Psoas muscle (tissue), 8 donors: Measurements from ENCODE around the gene ZKSCAN1. TPM values are rescaled to one million over a fixed set of nuclear protein-coding genes. Genes with fewer than 3 reads are reported as not detected.
"Not testable (repeated sequence)": the region's sequence is repeated elsewhere in the genome, so short reads cannot be mapped to it uniquely, and the experiment has no call there.

Experiments
- ATAC-seq, 4 donors: fragments of 200-7000 bp; cut with Tn5 transposase; one replicate each; pipeline ENCODE4 v1.9.1; 2020; ENCODE audit warnings: moderate library complexity in 3 of 4, mild to moderate bottlenecking in 2 of 4
- DNase-seq, 2 donors: peaks; one replicate each; pipeline ENCODE4 v3.0.0-alpha.2; 2020
- H3K27ac ChIP-seq: fragments of 200-600 bp; one replicate; pipeline ENCODE4 v1.8.0; 2022
- H3K27me3 ChIP-seq, 3 donors: fragments of 200-600 bp in 1 of 3; one replicate each; pipeline versions ENCODE4 v1.6.1 to v1.8.0; 2013 to 2022; ENCODE audit warnings: low read length in 2 of 3, mild to moderate bottlenecking in 2 of 3, moderate library complexity in 1 of 3; ENCODE audit not compliant: insufficient read depth in 3 of 3
- H3K36me3 ChIP-seq, 2 donors: fragments of 200-600 bp in 1 of 2; one replicate each; pipeline versions ENCODE4 v1.6.1 to v1.8.0; 2013 to 2022; ENCODE audit warnings: low read depth in 1 of 2, mild to moderate bottlenecking in 1 of 2, moderate library complexity in 1 of 2; ENCODE audit not compliant: insufficient read depth in 1 of 2
- H3K4me1 ChIP-seq: fragments of 200-600 bp; one replicate; pipeline ENCODE4 v1.8.0; 2022
- H3K4me3 ChIP-seq: fragments of 200-600 bp; one replicate; pipeline ENCODE4 v1.8.0; 2022; ENCODE audit warnings: mild to moderate bottlenecking
- H3K9me3 ChIP-seq: fragments of 200-600 bp; one replicate; pipeline ENCODE4 v1.8.0; 2022
- CTCF ChIP-seq: fragments of 200-600 bp; IDR thresholded peaks from one replicate; pipeline ENCODE4 v1.8.0; 2022; ENCODE audit warnings: antibody characterized with exemption
- WGBS, 3 donors: extraction: QIAGEN DNeasy Blood & Tissue Kit; methylation state at CpG; one replicate each; pipeline versions ENCODE4 v1.1.6 to v1.1.7; 2013; 5-methylcytosine and 5-hydroxymethylcytosine counted together
- intact Hi-C, 2 donors: fragments of 100-400 bp; cut with DNase I; formaldehyde crosslinking; loops; one replicate each; pipeline versions ENCODE4 v1.11.0 to v1.14.2; 2022
- long read RNA-seq, 2 donors: library from polyadenylated mRNA; unstranded; transcript quantifications; one replicate each; pipeline ENCODE4 v2.0.0, GENCODE V29; 2021
- polyA plus RNA-seq, 3 donors: library from polyadenylated mRNA; stranded (reverse); fragments of 200-250 nt; gene quantifications; one replicate each; pipeline ENCODE4 v1.2.3, GENCODE V29; 2013
- total RNA-seq, 4 donors: library from RNA; stranded (reverse); fragmentation: NEBNext Ultra II Directional in 2 of 4; extraction: Animal tissue kit (Norgen Biotek cat#: 25700) in 2 of 4; gene quantifications; one replicate each; pipeline versions ENCODE4 v1.2.1 to v1.2.4, GENCODE V29; 2021 to 2023
- donor health status: healthy with polysubstance abuse.
- donor health status: DM: no; HTN: no; CAD: no; lungs with moderate emphysema.
- donor health status: Bipolar disorder and iron deficiency.
- donor health status: healthy.
- donor health status: DM: yes; HTN: yes; CAD: no.
- donor health status: DM: no; HTN: no; CAD: no.
- donor health status: DM: no; HTN: no; CAD: no.
- donor health status: DM: yes; HTN: yes; CAD: no.

ZKSCAN1 gene
- total RNA-seq, result 10 to 100 TPM; 38.5 to 40.2 (median 38.9) TPM
- 10 to 100 TPM in 1 of 3 donors, 1 to 10 TPM in 2; 5.7 to 15.8 (median 8.8) TPM for polyA plus RNA-seq
- long read RNA-seq, donor 1, partial matches to known transcripts, result 1 of 10 reads
- long read RNA-seq, donor 1, other reads (novel, unspliced or antisense), result 8 of 10 reads
- long read RNA-seq, donor 2, full-length matches to known transcripts, result 1 of 14 reads
- long read RNA-seq, donor 2, partial matches to known transcripts, result 8 of 14 reads
- long read RNA-seq, donor 2, other reads (novel, unspliced or antisense), result 5 of 14 reads

GRCh38 chr7:100015232-100016214 lies at the start of gene ZKSCAN1:
Gene ZKSCAN1 (plus strand): TSS chr7:100015596. CDS start chr7:100023507, 7,911 bp downstream.
- no peak for TF ChIP-seq CTCF
- intact Hi-C loops, result no loop called here
- Histone ChIP-seq H3K4me3 (peak within 1 kb of the TSS; percentile 98), H3K36me3 (peaks cover 2 to 13% of the 10 kb centered on the region in 2 donors), H3K4me1 (peaks cover 17% of the 10 kb centered on the region), H3K27ac (peak within 1 kb of the TSS; percentile 100), H3K9me3 (no peaks in the 10 kb centered on the region), H3K27me3 (no peaks in the 10 kb centered on the region)
- DNase-seq, result peak; percentile 89 to 94
- peak; percentile 99 to 100 (median 99) for ATAC-seq
- 2% methylated on average over 50 to 70 of the region's 70 CpGs for WGBS, 3 donors

GRCh38 chr7:99969298-99969697 lies 46.1 kb upstream of the ZKSCAN1 start:
- ATAC-seq, result no peak
- intact Hi-C loops, result no loop called here
- WGBS, 3 donors, result 83 to 87% (median 86%) methylated on average over 3 of the region's 3 CpGs

GRCh38 chr7:99969813-99970212 lies 45.6 kb upstream of the ZKSCAN1 start:
- H3K4me1 ChIP-seq, DNase-seq, H3K4me3 ChIP-seq, H3K27ac ChIP-seq, intact Hi-C loops, H3K36me3 ChIP-seq, ATAC-seq, H3K9me3 ChIP-seq: not testable (repeated sequence)
- WGBS, 3 donors, result 4 to 13% (median 8%) methylated on average over 1 of the region's 1 CpG
- peaks cover 0 to 31% (median 8%) of the 10 kb centered on the region in 3 donors for H3K27me3 ChIP-seq

More at GRCh38 chr7:99969298-99969697, 46.1 kb upstream of the ZKSCAN1 start:
- Histone ChIP-seq H3K27me3 (peaks cover 0 to 36% (median 8%) of the 10 kb centered on the region in 3 donors), H3K4me3 (no peak overlapping the region), H3K36me3 (no peaks in the 10 kb centered on the region), H3K9me3 (no peaks in the 10 kb centered on the region), H3K4me1 (no peaks in the 10 kb centered on the region), H3K27ac (no peak overlapping the region)
- DNase-seq, result no peak
- no peak for TF ChIP-seq CTCF

GRCh38 chr7:99971242-99971641 lies 44.2 kb upstream of the ZKSCAN1 start:
- ATAC-seq, result no peak
- Histone ChIP-seq H3K4me1 (no peaks in the 10 kb centered on the region), H3K27ac (no peak overlapping the region), H3K4me3 (no peak overlapping the region), H3K9me3 (no peaks in the 10 kb centered on the region), H3K27me3 (peaks cover 0 to 17% (median 0%) of the 10 kb centered on the region in 3 donors), H3K36me3 (no peaks in the 10 kb centered on the region)
- WGBS, 3 donors, result 67 to 75% (median 71%) methylated on average over 4 of the region's 4 CpGs
- no peak for TF ChIP-seq CTCF
- no peak for DNase-seq
- intact Hi-C loops, result no loop called here

GRCh38 chr7:99973817-99974216 lies 41.6 kb upstream of the ZKSCAN1 start:
- DNase-seq, H3K27ac ChIP-seq, H3K9me3 ChIP-seq, H3K4me1 ChIP-seq, H3K27me3 ChIP-seq, ATAC-seq, H3K4me3 ChIP-seq, intact Hi-C loops, H3K36me3 ChIP-seq: not testable (repeated sequence)
- WGBS, 3 donors, result 43 to 61% (median 52%) methylated on average over 7 of the region's 7 CpGs
